Measurements from ENCODE around the gene GRAP2. TPM values are rescaled to one million over a fixed set of nuclear protein-coding genes. Genes with fewer than 3 reads are reported as not detected.
"Not testable (repeated sequence)": the region's sequence is repeated elsewhere in the genome, so short reads cannot be mapped to it uniquely, and the experiment has no call there.

The GRAP2 gene
- total RNA-seq, 1 donor from 2014 or later, result not detected

- Histone ChIP-seq H3F3A (ENCODE audit: low read depth) (no peaks in the 10 kb centered on the region), H3K79me2 (ENCODE audit: low read depth) (no peaks in the 10 kb centered on the region), H3K9me3 (ENCODE audit: low read depth) (no peaks in the 10 kb centered on the region), H2AFZ (replicated peaks) (no peak overlapping the region), H3K9ac (no peak overlapping the region), H3K4me2 (no peak overlapping the region), H4K20me1 (ENCODE audit: low read depth) (no peaks in the 10 kb centered on the region), H3K4me3 (no peak overlapping the region), H3K4me1 (peaks cover 8% of the 10 kb centered on the region), H3K27ac (no peak overlapping the region), H3K36me3 (no peaks in the 10 kb centered on the region), H3K27me3 (no peaks in the 10 kb centered on the region)
- no peak for DNase-seq (ENCODE audit: low spot score)
- Mint-ChIP-seq H3K27ac (no peak overlapping the region), H3K36me3 (no peaks in the 10 kb centered on the region), H3K4me1 (no peaks in the 10 kb centered on the region), H3K27me3 (ENCODE audit: insufficient read depth, low read depth) (no peaks in the 10 kb centered on the region), H3K9me3 (no peaks in the 10 kb centered on the region), H3K4me3 (no peak overlapping the region)
- TF ChIP-seq EZH2 (IDR thresholded peaks at IDR 0.05) (no peak), EZH2phosphoT487 (IDR thresholded peaks at IDR 0.05) (no peak)
- TF ChIP-seq, protein P1, sequence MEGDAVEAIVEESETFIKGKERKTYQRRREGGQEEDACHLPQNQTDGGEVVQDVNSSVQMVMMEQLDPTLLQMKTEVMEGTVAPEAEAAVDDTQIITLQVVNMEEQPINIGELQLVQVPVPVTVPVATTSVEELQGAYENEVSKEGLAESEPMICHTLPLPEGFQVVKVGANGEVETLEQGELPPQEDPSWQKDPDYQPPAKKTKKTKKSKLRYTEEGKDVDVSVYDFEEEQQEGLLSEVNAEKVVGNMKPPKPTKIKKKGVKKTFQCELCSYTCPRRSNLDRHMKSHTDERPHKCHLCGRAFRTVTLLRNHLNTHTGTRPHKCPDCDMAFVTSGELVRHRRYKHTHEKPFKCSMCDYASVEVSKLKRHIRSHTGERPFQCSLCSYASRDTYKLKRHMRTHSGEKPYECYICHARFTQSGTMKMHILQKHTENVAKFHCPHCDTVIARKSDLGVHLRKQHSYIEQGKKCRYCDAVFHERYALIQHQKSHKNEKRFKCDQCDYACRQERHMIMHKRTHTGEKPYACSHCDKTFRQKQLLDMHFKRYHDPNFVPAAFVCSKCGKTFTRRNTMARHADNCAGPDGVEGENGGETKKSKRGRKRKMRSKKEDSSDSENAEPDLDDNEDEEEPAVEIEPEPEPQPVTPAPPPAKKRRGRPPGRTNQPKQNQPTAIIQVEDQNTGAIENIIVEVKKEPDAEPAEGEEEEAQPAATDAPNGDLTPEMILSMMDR (IDR thresholded peaks at IDR 0.05), result no peak
These were observed 29.7 kb upstream of the GRAP2 start for GRCh38 chr22:39871008-39871798.

DNA sequence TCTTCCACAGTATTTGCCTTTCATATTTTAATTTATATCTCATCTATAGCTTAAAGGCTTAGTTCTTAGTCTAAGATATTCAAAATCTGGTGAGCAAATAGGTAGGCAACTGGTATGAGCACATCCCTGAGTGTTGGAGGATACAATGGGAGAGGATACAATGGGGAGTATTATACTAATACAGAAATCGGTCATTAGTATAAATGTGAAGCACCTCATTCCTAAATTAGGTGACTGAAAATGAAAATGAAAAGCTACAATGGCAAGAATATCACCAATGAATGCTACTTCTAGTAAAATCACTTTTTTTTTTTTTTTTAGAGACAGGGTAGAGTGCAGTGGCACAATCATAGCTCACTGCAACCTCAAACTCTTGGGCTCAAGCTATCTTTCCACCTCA is 28.3 kb upstream of the GRAP2 start:
- Histone ChIP-seq H3K27me3 (no peaks in the 10 kb centered on the region), H3F3A (ENCODE audit: low read depth) (peaks cover 3% of the 10 kb centered on the region), H3K27ac (no peak overlapping the region), H3K9ac (no peak overlapping the region), H2AFZ (replicated peaks) (no peak overlapping the region), H3K79me2 (ENCODE audit: low read depth) (no peaks in the 10 kb centered on the region), H3K4me2 (no peak overlapping the region), H3K4me3 (no peak overlapping the region), H3K9me3 (ENCODE audit: low read depth) (no peaks in the 10 kb centered on the region), H3K36me3 (no peaks in the 10 kb centered on the region), H3K4me1 (peaks cover 14% of the 10 kb centered on the region), H4K20me1 (ENCODE audit: low read depth) (no peaks in the 10 kb centered on the region)
- Mint-ChIP-seq H3K27ac (no peak overlapping the region), H3K4me3 (no peak overlapping the region), H3K9me3 (no peaks in the 10 kb centered on the region), H3K4me1 (peaks cover 6% of the 10 kb centered on the region), H3K36me3 (no peaks in the 10 kb centered on the region), H3K27me3 (ENCODE audit: insufficient read depth, low read depth) (no peaks in the 10 kb centered on the region)
- TF ChIP-seq EZH2phosphoT487 (IDR thresholded peaks at IDR 0.05) (no peak), EZH2 (IDR thresholded peaks at IDR 0.05) (no peak)
- TF ChIP-seq, protein P1 (IDR thresholded peaks at IDR 0.05), result no peak
- no peak for DNase-seq (ENCODE audit: low spot score)

DNA sequence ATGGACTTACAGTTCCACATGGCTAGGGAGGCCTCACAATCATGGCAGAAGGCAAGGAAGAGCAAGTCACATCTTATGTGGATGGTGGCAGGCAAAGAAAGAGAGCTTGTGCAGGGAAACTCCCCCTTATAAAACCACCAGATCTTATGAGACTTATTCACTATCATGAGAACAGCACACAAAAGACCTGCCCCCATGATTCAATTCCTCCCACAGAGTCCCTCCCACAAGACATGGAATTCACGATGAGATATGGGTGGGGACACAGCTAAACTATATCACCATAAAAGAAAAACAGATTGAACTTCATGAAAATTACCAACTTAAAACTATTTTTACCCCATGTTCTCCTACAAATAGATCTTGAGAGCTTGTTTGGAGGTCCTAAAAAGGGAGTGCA is 26.9 kb upstream of the GRAP2 start:
- Histone ChIP-seq H3K36me3 (no peaks in the 10 kb centered on the region), H3K4me2 (no peak overlapping the region), H3K4me3 (no peak overlapping the region), H3F3A (ENCODE audit: low read depth) (peaks cover 5% of the 10 kb centered on the region), H3K9me3 (ENCODE audit: low read depth) (no peaks in the 10 kb centered on the region), H4K20me1 (ENCODE audit: low read depth) (no peaks in the 10 kb centered on the region), H3K4me1 (peaks cover 15% of the 10 kb centered on the region), H3K79me2 (ENCODE audit: low read depth) (no peaks in the 10 kb centered on the region), H3K9ac (no peak overlapping the region), H3K27ac (no peak overlapping the region), H2AFZ (replicated peaks) (no peak overlapping the region), H3K27me3 (no peaks in the 10 kb centered on the region)
- no peaks in the 10 kb centered on the region for H3K36me3 Mint-ChIP-seq
- H3K4me3 Mint-ChIP-seq, result no peak overlapping the region
- H3K4me1 Mint-ChIP-seq, result peaks cover 6% of the 10 kb centered on the region
- no peak overlapping the region for H3K27ac Mint-ChIP-seq
- no peaks in the 10 kb centered on the region for H3K9me3 Mint-ChIP-seq
- DNase-seq (ENCODE audit: low spot score), result no peak
- no peak for TF ChIP-seq EZH2phosphoT487 (IDR thresholded peaks at IDR 0.05)
- no peak for TF ChIP-seq EZH2 (IDR thresholded peaks at IDR 0.05)
- TF ChIP-seq, protein P1 (IDR thresholded peaks at IDR 0.05), result no peak
- no peaks in the 10 kb centered on the region for H3K27me3 Mint-ChIP-seq (ENCODE audit: insufficient read depth, low read depth)

DNA sequence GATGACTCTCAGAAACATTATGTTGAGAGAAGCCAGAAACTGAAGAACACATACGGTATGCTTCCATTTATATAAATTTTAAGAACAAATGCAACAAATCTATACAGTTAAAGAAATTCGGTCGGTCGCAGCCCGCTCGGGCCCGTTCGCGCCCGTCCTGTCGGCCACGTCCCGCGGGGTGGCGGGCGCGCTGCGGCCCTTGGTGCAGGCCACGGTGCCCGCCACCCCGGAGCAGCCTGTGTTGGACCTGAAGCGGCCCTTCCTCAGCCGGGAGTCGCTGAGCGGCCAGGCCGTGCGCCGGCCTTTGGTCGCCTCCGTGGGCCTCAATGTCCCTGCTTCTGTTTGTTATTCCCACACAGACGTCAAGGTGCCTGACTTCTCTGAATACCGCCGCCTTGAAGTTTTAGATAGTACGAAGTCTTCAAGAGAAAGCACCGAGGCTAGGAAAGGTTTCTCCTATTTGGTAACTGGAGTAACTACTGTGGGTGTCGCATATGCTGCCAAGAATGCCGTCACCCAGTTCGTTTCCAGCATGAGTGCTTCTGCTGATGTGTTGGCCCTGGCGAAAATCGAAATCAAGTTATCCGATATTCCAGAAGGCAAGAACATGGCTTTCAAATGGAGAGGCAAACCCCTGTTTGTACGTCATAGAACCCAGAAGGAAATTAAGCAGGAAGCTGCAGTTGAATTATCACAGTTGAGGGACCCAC is 25.6 kb upstream of the GRAP2 start:
- H3F3A ChIP-seq (ENCODE audit: low read depth); H3K9me3 ChIP-seq (ENCODE audit: low read depth); H3K4me3 Mint-ChIP-seq; H3K36me3 Mint-ChIP-seq; H3K27ac ChIP-seq; H3K36me3 ChIP-seq; H4K20me1 ChIP-seq (ENCODE audit: low read depth); H3K79me2 ChIP-seq (ENCODE audit: low read depth); H3K27ac Mint-ChIP-seq; H3K27me3 ChIP-seq; H3K4me2 ChIP-seq; DNase-seq (ENCODE audit: low spot score); H2AFZ ChIP-seq (replicated peaks); H3K4me3 ChIP-seq; H3K9me3 Mint-ChIP-seq; H3K4me1 Mint-ChIP-seq; H3K9ac ChIP-seq; H3K27me3 Mint-ChIP-seq (ENCODE audit: insufficient read depth, low read depth): not testable (repeated sequence)
- H3K4me1 ChIP-seq, result peaks cover 15% of the 10 kb centered on the region

Measured in neural progenitor cell (in vitro differentiated cells).